Prostate gland (tissue), 2 donors: Measurements from ENCODE around the gene DNAJB4. TPM values are rescaled to one million over a fixed set of nuclear protein-coding genes. Genes with fewer than 3 reads are reported as not detected.

ENCODE experiments used
- DNase-seq: peaks from one replicate; pipeline ENCODE4 v3.0.0-alpha.2; 2019; ENCODE audit warnings: low spot score
- H3K27ac ChIP-seq, 2 donors: fragments of 200-600 bp; sonication (generic); 2 replicates each; pipeline ENCODE4 v1.5.1; 2017 to 2019
- H3K27me3 ChIP-seq: fragments of 200-600 bp; sonication (generic); replicated peaks from 2 replicates; pipeline ENCODE4 v1.5.1; 2019; ENCODE audit not compliant: insufficient read depth
- H3K36me3 ChIP-seq, 2 donors: fragments of 200-600 bp; sonication (generic); 1 replicate in 1 of 2; 2 replicates in 1 of 2; pipeline versions ENCODE4 v1.5.1 to v1.8.1; 2017 to 2019
- H3K4me1 ChIP-seq: fragments of 200-600 bp; sonication (generic); replicated peaks from 2 replicates; pipeline ENCODE4 v1.5.1; 2019
- H3K4me3 ChIP-seq, 2 donors: fragments of 200-600 bp; sonication (generic); 2 replicates each; pipeline ENCODE4 v1.5.1; 2017 to 2019
- H3K9me3 ChIP-seq: fragments of 200-600 bp; sonication (generic); 2 replicates; pipeline ENCODE4 v1.5.1; 2017
- POLR2A ChIP-seq: fragments of 450-650 bp; IDR thresholded peaks from one replicate; pipeline ENCODE4 v1.6.1; 2016; ENCODE audit warnings: antibody characterized with exemption, mild to moderate bottlenecking
- POLR2AphosphoS5 ChIP-seq: sonication (generic); formaldehyde crosslinking; IDR thresholded peaks from one replicate; pipeline ENCODE4 v1.6.1; 2017; ENCODE audit warnings: antibody characterized with exemption
- WGBS: methylation state at CpG from one replicate; pipeline ENCODE4 v1.1.5; 2018; 5-methylcytosine and 5-hydroxymethylcytosine counted together
- intact Hi-C: fragments of 100-400 bp; cut with DNase I; formaldehyde crosslinking; loops from one replicate; pipeline ENCODE4 v1.14.2; 2022
- total RNA-seq, 2 donors: library from RNA; depleted of rRNA; stranded (reverse); fragments of >200 nt; gene quantifications; one replicate each; pipeline ENCODE4 v1.1.0, GENCODE V29; 2016
- TF ChIP-seq, protein P1 (sequence below), 4 experiments: fragments of 200-600 bp in 2 of 4; fragments of 450-650 bp in 2 of 4; sonication (generic) in 2 of 4; IDR thresholded peaks; 1 replicate in 3 of 4; 2 replicates in 1 of 4; pipeline ENCODE4 v1.5.1; 2016 to 2019; ENCODE audit warnings: antibody characterized with exemption in 4 of 4, mild to moderate bottlenecking in 2 of 4, moderate library complexity in 2 of 4

The DNAJB4 gene
- total RNA-seq, 2 donors from 2014 or later, result 15.8 to 22.8 TPM

DNA sequence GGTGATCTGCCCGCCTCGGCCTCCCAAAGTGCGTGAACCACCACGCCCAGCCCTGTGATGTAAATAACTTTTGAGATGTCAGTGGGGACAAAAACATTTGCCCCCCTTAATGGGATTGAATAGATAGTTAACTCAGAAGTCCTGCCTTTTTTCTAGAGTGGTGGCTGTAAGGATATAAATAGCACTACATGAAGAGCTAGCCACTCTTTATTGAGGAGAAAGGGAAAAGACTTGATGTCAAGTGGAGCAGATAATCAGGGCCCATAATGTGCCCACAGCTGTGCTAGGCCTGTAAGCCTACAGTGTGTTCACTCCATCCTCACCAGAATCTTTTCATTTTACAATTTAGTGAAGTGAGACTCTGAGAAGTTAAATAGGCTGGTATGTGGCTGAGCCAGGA lies 44.7 kb downstream of the DNAJB4 start:
- intact Hi-C loops, result loop anchor here (5.0 kb wide), 1 partner anchor 72 kb away; the partner anchor contains the start of gene FUBP1
- no peaks in the 10 kb centered on the region for H3K27me3 ChIP-seq
- no peaks in the 10 kb centered on the region for H3K4me1 ChIP-seq
- 81% methylated on average over 4 of the region's 4 CpGs for WGBS
- no peaks in the 10 kb centered on the region for H3K9me3 ChIP-seq
- no peaks in the 10 kb centered on the region for H3K36me3 ChIP-seq
- DNase-seq, result no peak
- H3K4me3 ChIP-seq, result no peak overlapping the region
- TF ChIP-seq, protein P1, sequence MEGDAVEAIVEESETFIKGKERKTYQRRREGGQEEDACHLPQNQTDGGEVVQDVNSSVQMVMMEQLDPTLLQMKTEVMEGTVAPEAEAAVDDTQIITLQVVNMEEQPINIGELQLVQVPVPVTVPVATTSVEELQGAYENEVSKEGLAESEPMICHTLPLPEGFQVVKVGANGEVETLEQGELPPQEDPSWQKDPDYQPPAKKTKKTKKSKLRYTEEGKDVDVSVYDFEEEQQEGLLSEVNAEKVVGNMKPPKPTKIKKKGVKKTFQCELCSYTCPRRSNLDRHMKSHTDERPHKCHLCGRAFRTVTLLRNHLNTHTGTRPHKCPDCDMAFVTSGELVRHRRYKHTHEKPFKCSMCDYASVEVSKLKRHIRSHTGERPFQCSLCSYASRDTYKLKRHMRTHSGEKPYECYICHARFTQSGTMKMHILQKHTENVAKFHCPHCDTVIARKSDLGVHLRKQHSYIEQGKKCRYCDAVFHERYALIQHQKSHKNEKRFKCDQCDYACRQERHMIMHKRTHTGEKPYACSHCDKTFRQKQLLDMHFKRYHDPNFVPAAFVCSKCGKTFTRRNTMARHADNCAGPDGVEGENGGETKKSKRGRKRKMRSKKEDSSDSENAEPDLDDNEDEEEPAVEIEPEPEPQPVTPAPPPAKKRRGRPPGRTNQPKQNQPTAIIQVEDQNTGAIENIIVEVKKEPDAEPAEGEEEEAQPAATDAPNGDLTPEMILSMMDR (IDR thresholded peaks at IDR 0.05), result no peak
- no peak for TF ChIP-seq POLR2AphosphoS5
- no peak for TF ChIP-seq POLR2A
- no peak overlapping the region for H3K27ac ChIP-seq

DNA sequence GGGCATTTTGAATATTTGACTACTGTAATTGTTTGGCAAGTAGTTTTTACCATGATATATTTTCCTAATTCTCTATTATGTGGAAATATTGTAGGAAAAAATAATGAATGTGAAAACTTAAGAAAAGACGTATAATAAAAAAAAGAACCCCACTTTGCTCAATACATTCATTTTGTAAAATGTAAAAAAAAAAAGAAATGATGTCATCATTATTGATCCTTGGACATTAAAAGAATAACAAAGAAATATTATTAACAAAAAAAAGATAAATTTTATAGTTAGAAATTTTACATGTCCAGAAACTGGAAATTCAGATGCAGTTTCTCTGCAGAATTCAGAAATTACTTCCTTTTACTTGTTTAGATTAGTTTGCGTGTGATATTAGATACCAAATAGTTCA lies 46.3 kb downstream of the DNAJB4 start:
- intact Hi-C loops, result no loop called here
- Histone ChIP-seq H3K4me3 (no peak overlapping the region), H3K9me3 (no peaks in the 10 kb centered on the region), H3K4me1 (no peaks in the 10 kb centered on the region), H3K36me3 (no peaks in the 10 kb centered on the region), H3K27ac (no peak overlapping the region), H3K27me3 (no peaks in the 10 kb centered on the region)
- TF ChIP-seq, protein P1 (IDR thresholded peaks at IDR 0.05), result no peak
- TF ChIP-seq POLR2AphosphoS5, result no peak
- TF ChIP-seq POLR2A, result no peak
- 93% methylated on average over 2 of the region's 2 CpGs for WGBS
- no peak for DNase-seq

DNA sequence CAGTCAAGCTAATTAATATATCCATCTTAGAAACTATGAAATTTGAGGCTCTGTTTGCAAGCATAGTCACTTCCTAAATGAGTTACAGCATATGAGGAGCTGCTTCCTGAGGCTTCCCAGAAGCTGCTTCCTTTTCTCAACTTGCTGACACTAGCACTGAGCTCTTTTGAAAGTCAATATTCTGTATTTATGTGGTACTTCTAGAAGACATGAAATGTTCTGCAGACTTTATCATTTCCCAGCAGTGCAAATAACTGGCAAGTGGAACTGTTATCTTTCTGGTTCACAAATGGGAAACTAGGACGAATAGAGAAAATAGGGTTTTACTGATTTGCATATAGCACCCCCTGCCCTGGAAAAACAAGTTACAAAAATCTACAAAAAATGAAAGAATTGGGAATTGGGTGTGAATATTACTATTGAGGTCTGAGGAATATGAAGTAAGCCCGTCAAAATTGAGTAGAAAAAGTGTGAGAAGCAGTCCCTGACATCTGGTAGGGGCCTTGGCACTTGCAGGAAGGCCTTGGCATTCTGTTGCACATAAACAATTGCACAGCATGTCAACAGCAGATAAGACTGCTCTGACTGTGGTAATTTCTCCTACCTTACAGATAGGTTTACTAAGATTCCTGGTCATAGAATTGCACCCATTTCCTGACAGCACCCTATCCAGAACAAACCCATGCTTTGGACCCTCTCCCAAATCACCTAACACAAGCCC lies 48.1 kb downstream of the DNAJB4 start:
- WGBS, result 78% methylated on average over 2 of the region's 2 CpGs
- Histone ChIP-seq H3K4me1 (no peaks in the 10 kb centered on the region), H3K4me3 (no peak overlapping the region), H3K27ac (no peak overlapping the region), H3K36me3 (no peaks in the 10 kb centered on the region), H3K9me3 (no peaks in the 10 kb centered on the region), H3K27me3 (no peaks in the 10 kb centered on the region)
- intact Hi-C loops, result no loop called here
- DNase-seq, result no peak
- TF ChIP-seq, protein P1 (IDR thresholded peaks at IDR 0.05), result no peak
- no peak for TF ChIP-seq POLR2AphosphoS5
- TF ChIP-seq POLR2A, result no peak

DNA sequence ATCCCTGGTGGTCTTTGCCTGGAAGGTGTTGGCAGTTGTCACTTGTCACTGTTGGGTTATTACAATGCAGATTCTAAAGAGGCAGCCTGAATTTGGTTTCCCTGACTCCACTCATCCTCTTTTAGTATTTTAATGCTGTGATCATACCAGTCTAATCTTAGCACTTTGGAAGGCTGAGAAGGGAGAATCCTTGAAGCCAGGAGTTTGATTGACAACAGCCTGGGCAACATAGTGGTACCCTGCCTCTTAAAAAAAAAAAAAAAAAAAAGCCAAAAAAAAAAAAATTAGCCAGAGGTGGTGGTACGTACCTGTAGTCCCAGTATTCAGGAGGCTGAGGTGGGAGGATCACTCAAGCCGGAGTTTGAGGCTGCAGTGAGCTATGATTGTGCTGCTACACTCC lies 48.8 kb downstream of the DNAJB4 start:
- no peak for DNase-seq
- no peak overlapping the region for H3K4me3 ChIP-seq
- no peaks in the 10 kb centered on the region for H3K27me3 ChIP-seq
- no peaks in the 10 kb centered on the region for H3K36me3 ChIP-seq
- no peak overlapping the region for H3K27ac ChIP-seq
- WGBS, result 94% methylated on average over 2 of the region's 2 CpGs
- TF ChIP-seq POLR2AphosphoS5, result no peak
- TF ChIP-seq, protein P1 (IDR thresholded peaks at IDR 0.05), result no peak
- TF ChIP-seq POLR2A, result no peak
- H3K4me1 ChIP-seq, result no peaks in the 10 kb centered on the region
- H3K9me3 ChIP-seq, result no peaks in the 10 kb centered on the region
- intact Hi-C loops, result no loop called here

DNA sequence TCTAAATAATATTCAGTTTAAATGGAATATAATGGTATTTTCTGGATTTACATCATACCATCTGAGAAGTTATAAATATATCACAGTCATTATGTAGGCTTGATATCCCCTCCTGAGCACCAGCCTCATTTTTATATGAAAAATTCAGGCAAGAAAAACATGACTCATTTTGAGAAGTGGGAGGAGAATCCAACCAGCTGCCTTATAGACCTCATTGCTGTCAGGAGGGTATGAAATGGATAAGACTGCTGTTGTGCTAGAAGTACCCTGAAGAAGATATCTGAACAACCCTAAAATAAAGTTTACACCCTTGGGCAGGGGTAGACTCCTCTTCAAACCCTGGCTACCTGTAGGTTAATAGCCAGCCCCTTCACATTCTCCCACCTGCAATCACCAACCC lies 49.8 kb downstream of the DNAJB4 start:
- DNase-seq, result no peak
- H3K36me3 ChIP-seq, result no peaks in the 10 kb centered on the region
- H3K9me3 ChIP-seq, result no peaks in the 10 kb centered on the region
- H3K4me3 ChIP-seq, result no peak overlapping the region
- H3K27me3 ChIP-seq, result no peaks in the 10 kb centered on the region
- no peaks in the 10 kb centered on the region for H3K4me1 ChIP-seq
- no peak overlapping the region for H3K27ac ChIP-seq
- TF ChIP-seq, protein P1 (IDR thresholded peaks at IDR 0.05), result no peak
- TF ChIP-seq POLR2AphosphoS5 (no peak), POLR2A (no peak)
- intact Hi-C loops, result no loop called here
